SK-N-SH (cell line): ENCODE measurements around the gene CFAP107.

ENCODE experiments used
- CTCF ChIP-seq: fragments of 200-600 bp; sonication (generic); IDR thresholded peaks from 2 replicates; pipeline ENCODE4 v1.6.1; 2017; ENCODE audit warnings: antibody characterized with exemption, mild to moderate bottlenecking, moderate library complexity
- ELF1 ChIP-seq: IDR thresholded peaks from 2 replicates; pipeline ENCODE4 v1.4.0; 2012
- EP300 ChIP-seq, 2 experiments: IDR thresholded peaks; 2 replicates each; pipeline versions ENCODE4 v1.4.0 to v1.6.1; 2012; ENCODE audit warnings: borderline replicate concordance in 1 of 2, low read depth in 1 of 2, low read length in 1 of 2
- EZH2phosphoT487 ChIP-seq: fragments of 200-600 bp; sonication (generic); IDR thresholded peaks from 2 replicates; pipeline ENCODE4 v1.6.1; 2017; ENCODE audit warnings: low read depth, mixed run types, mild to moderate bottlenecking, antibody characterized with exemption, moderate library complexity, borderline replicate concordance
- FOXM1 ChIP-seq: IDR thresholded peaks from 2 replicates; pipeline ENCODE4 v1.4.0; 2012; ENCODE audit warnings: low read depth, mild to moderate bottlenecking
- GABPA ChIP-seq: IDR thresholded peaks from 2 replicates; pipeline ENCODE4 v1.4.0; 2012; ENCODE audit warnings: low read depth, mild to moderate bottlenecking
- MAX ChIP-seq: IDR thresholded peaks from 2 replicates; pipeline ENCODE4 v1.4.0; 2012; ENCODE audit warnings: low read depth
- RAD21 ChIP-seq: IDR thresholded peaks from 2 replicates; pipeline ENCODE4 v1.6.1; 2012; ENCODE audit warnings: mild to moderate bottlenecking, low read length
- SIN3A ChIP-seq: IDR thresholded peaks from 2 replicates; pipeline ENCODE4 v1.6.1; 2012; ENCODE audit warnings: low read depth, mild to moderate bottlenecking, low read length, moderate library complexity, borderline replicate concordance
- TAF1 ChIP-seq: IDR thresholded peaks from 2 replicates; pipeline ENCODE4 v1.6.1; 2012; ENCODE audit warnings: low read depth, mild to moderate bottlenecking, low read length, moderate library complexity, borderline replicate concordance
- TCF12 ChIP-seq: IDR thresholded peaks from 2 replicates; pipeline ENCODE4 v1.4.0; 2012
- USF2 ChIP-seq: fragments of 150-350 bp; IDR thresholded peaks from 2 replicates; pipeline ENCODE4 v1.6.1; 2017; ENCODE audit warnings: antibody characterized with exemption, low read length, low read depth, borderline replicate concordance
- YY1 ChIP-seq: IDR thresholded peaks from 2 replicates; pipeline ENCODE4 v1.4.0; 2012; ENCODE audit warnings: low read depth, mild to moderate bottlenecking
- ZBTB33 ChIP-seq: IDR thresholded peaks from 2 replicates; pipeline ENCODE4 v1.4.0; 2012; ENCODE audit warnings: low read depth, borderline replicate concordance

- no peak for TF ChIP-seq EP300 (IDR thresholded peaks at IDR 0.05; ENCODE audit: borderline replicate concordance in 1 of 2, low read depth in 1 of 2, low read length in 1 of 2)
- no peak for TF ChIP-seq GABPA
- no peak for TF ChIP-seq TAF1
- TF ChIP-seq CTCF = no peak
- no peak for TF ChIP-seq MAX
- no peak for TF ChIP-seq SIN3A
- TF ChIP-seq FOXM1 = no peak
- no peak for TF ChIP-seq ELF1
- TF ChIP-seq TCF12 = no peak
- no peak for TF ChIP-seq EZH2phosphoT487
- no peak for TF ChIP-seq USF2
- TF ChIP-seq YY1 = no peak
- TF ChIP-seq ZBTB33 = no peak
- TF ChIP-seq RAD21 = no peak
Measured at GRCh38 chr1:12730156-12730555, 15.8 kb upstream of the CFAP107 start.
